ENCODE results near the gene ITPRIPL1.

GRCh38 chr2:96353032-96353561, 28.0 kb downstream of the ITPRIPL1 start:
- TF ChIP-seq CTCF (IDR thresholded peaks at IDR 0.05; ENCODE audit: low read depth, low read length, poor library complexity, severe bottlenecking) (no peak), EZH2phosphoT487 (IDR thresholded peaks at IDR 0.05; ENCODE audit: borderline replicate concordance, low read length) (no peak)

Data from DOHH2 (cell line).